ENCODE data around the gene ZNF276. TPM values are rescaled to one million over a fixed set of nuclear protein-coding genes. Genes with fewer than 3 reads are reported as not detected.

Gene ZNF276
- total and polyA plus RNA-seq, 2 of the 8 experiments (the other 6 are each of a cell fraction or from before 2014, with no cell fraction given): 6.4 to 9.3 TPM

DNA sequence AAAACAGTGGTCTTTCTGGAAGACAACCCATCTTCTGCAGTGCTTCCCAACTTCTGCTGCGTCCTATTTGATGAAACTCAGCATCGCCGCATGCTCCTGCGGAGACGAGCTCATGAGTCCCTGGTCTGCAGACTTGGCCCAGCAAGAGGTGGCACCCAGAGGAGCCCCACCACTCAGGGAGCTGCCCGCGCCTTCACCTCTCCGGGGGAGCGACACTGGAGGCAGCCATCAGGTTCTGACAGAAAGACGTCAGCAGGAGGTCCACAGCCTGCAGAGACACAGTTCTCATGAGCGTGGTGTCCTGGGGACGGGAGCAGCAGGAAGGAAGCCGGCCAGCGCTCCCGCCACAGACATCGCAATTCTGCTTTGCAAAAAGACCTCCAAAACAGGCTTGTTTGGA, 49.0 kb downstream of the ZNF276 start (continued):
- TF ChIP-seq, protein P1, sequence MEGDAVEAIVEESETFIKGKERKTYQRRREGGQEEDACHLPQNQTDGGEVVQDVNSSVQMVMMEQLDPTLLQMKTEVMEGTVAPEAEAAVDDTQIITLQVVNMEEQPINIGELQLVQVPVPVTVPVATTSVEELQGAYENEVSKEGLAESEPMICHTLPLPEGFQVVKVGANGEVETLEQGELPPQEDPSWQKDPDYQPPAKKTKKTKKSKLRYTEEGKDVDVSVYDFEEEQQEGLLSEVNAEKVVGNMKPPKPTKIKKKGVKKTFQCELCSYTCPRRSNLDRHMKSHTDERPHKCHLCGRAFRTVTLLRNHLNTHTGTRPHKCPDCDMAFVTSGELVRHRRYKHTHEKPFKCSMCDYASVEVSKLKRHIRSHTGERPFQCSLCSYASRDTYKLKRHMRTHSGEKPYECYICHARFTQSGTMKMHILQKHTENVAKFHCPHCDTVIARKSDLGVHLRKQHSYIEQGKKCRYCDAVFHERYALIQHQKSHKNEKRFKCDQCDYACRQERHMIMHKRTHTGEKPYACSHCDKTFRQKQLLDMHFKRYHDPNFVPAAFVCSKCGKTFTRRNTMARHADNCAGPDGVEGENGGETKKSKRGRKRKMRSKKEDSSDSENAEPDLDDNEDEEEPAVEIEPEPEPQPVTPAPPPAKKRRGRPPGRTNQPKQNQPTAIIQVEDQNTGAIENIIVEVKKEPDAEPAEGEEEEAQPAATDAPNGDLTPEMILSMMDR (IDR thresholded peaks at IDR 0.05; ENCODE audit: control extremely low read depth in 1 of 3, insufficient read depth in 1 of 3, low read depth in 1 of 3, low read length in 3 of 3): no peak
- TF ChIP-seq TAF7 (optimal IDR thresholded peaks at IDR 0.05; ENCODE audit: borderline replicate concordance, low read depth, low read length) (no peak), BRCA1 (IDR thresholded peaks at IDR 0.05; ENCODE audit: low read depth, low read length) (no peak), BACH1 (IDR thresholded peaks at IDR 0.05; ENCODE audit: low read length) (no peak), KDM4A (IDR thresholded peaks at IDR 0.05; ENCODE audit: low read depth, low read length, severe bottlenecking) (no peak)

Measured in H1 (cell line).